ENCODE measurements around the gene NRG3.

NRG3 gene

DNA sequence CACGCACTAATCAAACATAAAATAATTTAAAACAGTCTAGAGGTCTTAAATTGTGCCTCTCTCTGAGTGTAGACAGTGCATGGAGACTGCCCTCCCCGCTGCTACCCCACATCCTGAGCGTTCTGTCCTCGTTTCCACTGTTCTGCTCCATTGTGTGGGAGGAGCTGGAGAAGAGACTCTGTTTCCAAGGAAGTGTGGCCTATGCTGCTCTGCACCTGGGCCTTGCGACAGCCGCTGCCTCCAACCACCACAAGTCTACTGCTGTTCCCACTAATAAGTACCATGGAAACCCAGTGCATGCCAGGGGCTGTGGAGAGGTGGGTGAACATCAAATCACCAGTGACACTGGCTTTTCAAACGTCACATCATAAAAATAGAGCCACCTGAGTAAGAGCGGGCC lies 19.6 kb downstream of the NRG3 start:
- Histone ChIP-seq H3K9ac (ENCODE audit: insufficient read length) (no peak overlapping the region), H3K36me3 (ENCODE audit: insufficient read depth, low read length) (no peaks in the 10 kb centered on the region), H3K27ac (no peak overlapping the region), H3K9me3 (ENCODE audit: low read depth, low read length) (no peaks in the 10 kb centered on the region), H3K4me3 (no peak overlapping the region)
- no peak for DNase-seq (ENCODE audit: low read depth, low spot score)
- no peak for TF ChIP-seq POLR2AphosphoS5 (IDR thresholded peaks at IDR 0.05; ENCODE audit: borderline replicate concordance, low read depth, low read length)
- TF ChIP-seq EZH2 (IDR thresholded peaks at IDR 0.05): no peak
- TF ChIP-seq FOXP2 (optimal IDR thresholded peaks at IDR 0.05; ENCODE audit: control extremely low read depth, extremely low read length, insufficient read depth): no peak

DNA sequence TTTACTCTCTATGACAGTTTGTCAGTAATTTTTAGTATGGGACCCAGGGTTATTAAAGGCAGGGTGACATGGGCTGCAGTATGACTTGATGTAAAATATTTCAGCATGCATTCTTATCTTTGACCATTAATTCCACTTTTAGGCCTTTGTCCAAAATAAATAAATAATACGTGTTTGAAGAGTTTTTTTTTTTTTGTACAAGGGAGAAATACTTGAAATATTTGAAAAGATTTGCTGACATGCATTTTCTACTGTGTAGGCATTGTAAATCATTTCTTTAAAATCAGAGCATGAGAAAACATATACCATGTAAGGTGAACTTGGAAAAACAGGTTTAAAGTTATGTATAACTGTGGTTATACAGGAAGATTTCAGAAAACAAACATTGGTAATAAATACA lies 23.5 kb downstream of the NRG3 start:
- Histone ChIP-seq H3K4me3 (no peak overlapping the region), H3K27ac (no peak overlapping the region), H3K9me3 (ENCODE audit: low read depth, low read length) (no peaks in the 10 kb centered on the region), H3K36me3 (ENCODE audit: insufficient read depth, low read length) (no peaks in the 10 kb centered on the region), H3K9ac (ENCODE audit: insufficient read length) (no peak overlapping the region)
- TF ChIP-seq POLR2AphosphoS5 (IDR thresholded peaks at IDR 0.05; ENCODE audit: borderline replicate concordance, low read depth, low read length): no peak
- no peak for TF ChIP-seq EZH2 (IDR thresholded peaks at IDR 0.05)
- no peak for DNase-seq (ENCODE audit: low read depth, low spot score)

DNA sequence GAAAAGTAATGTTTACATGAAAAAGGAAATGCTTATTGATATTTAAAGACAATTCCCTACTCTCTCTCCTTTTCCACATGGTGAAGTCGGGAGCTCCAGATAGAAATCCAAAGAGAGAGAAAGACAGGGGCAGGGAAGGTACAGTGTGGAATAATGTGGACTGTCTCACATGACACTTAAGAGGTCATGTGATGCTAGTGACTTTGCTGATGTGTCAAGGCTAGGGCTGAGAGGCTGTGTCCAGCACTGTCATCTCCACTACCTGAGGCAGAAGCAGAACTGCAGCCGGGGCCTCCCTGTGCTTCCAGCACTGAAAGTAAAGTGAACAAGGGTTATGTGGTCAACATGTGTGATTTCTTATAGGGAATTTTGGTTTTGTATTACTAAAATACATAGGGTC lies 26.0 kb downstream of the NRG3 start:
- TF ChIP-seq EZH2 (IDR thresholded peaks at IDR 0.05) (no peak), POLR2AphosphoS5 (IDR thresholded peaks at IDR 0.05; ENCODE audit: borderline replicate concordance, low read depth, low read length) (no peak), FOXP2 (optimal IDR thresholded peaks at IDR 0.05; ENCODE audit: control extremely low read depth, extremely low read length, insufficient read depth) (no peak)
- no peak overlapping the region for H3K27ac ChIP-seq
- H3K9ac ChIP-seq (ENCODE audit: insufficient read length): no peak overlapping the region
- no peak overlapping the region for H3K4me3 ChIP-seq
- no peaks in the 10 kb centered on the region for H3K9me3 ChIP-seq (ENCODE audit: low read depth, low read length)
- DNase-seq (ENCODE audit: low read depth, low spot score): no peak
- no peaks in the 10 kb centered on the region for H3K36me3 ChIP-seq (ENCODE audit: insufficient read depth, low read length)

DNA sequence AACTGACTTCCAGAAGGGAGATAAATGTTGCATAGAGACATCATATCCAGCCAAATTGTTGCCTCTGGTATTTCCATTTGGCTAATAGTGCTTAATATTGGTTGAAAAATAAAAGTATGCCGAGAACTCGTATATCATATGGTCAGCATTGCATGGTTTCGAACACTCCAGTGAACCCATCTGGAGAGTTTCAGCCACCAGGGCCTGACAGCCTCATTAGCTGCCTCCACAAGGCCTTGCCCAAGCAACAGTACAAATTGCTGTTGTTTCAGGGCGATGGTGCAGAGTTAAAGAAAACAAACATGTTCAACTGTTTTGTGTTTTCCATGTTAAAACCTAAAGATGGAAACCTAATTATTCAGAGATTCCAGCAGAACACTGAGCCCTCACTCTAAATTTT lies 28.5 kb downstream of the NRG3 start:
- H3K36me3 ChIP-seq (ENCODE audit: insufficient read depth, low read length): no peaks in the 10 kb centered on the region
- H3K4me3 ChIP-seq: no peak overlapping the region
- TF ChIP-seq FOXP2 (optimal IDR thresholded peaks at IDR 0.05; ENCODE audit: control extremely low read depth, extremely low read length, insufficient read depth): no peak
- TF ChIP-seq EZH2 (IDR thresholded peaks at IDR 0.05): no peak
- TF ChIP-seq POLR2AphosphoS5 (IDR thresholded peaks at IDR 0.05; ENCODE audit: borderline replicate concordance, low read depth, low read length): no peak
- no peaks in the 10 kb centered on the region for H3K9me3 ChIP-seq (ENCODE audit: low read depth, low read length)
- H3K9ac ChIP-seq (ENCODE audit: insufficient read length): no peak overlapping the region
- no peak overlapping the region for H3K27ac ChIP-seq
- DNase-seq (ENCODE audit: low read depth, low spot score): no peak

DNA sequence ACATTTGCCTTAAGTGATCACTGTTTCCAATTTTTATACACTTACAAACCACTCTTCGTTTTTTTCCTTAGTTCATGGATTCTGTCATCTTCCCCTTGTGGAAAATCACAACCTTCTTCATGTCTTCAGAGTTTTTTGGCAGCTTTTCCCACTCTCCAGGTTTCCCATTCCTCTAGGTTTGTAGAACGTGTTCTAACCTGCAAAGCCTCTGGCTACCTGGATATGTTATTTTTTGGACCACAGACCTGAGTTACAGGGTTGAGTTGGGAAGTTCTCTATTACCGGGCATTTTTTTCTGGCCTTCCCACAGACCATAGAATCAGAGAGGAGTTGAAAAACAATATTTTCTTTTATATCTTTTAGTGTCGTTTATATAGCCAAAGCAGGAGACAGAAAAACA lies 30.2 kb downstream of the NRG3 start:
- H3K9ac ChIP-seq (ENCODE audit: insufficient read length): no peak overlapping the region
- H3K36me3 ChIP-seq (ENCODE audit: insufficient read depth, low read length): no peaks in the 10 kb centered on the region
- no peak for DNase-seq (ENCODE audit: low read depth, low spot score)
- H3K4me3 ChIP-seq: no peak overlapping the region
- no peak overlapping the region for H3K27ac ChIP-seq
- no peak for TF ChIP-seq POLR2AphosphoS5 (IDR thresholded peaks at IDR 0.05; ENCODE audit: borderline replicate concordance, low read depth, low read length)
- no peak for TF ChIP-seq EZH2 (IDR thresholded peaks at IDR 0.05)
- no peak for TF ChIP-seq FOXP2 (optimal IDR thresholded peaks at IDR 0.05; ENCODE audit: control extremely low read depth, extremely low read length, insufficient read depth)
- H3K9me3 ChIP-seq (ENCODE audit: low read depth, low read length): no peaks in the 10 kb centered on the region

- DNase-seq (ENCODE audit: low read depth, low spot score): no peak
- Histone ChIP-seq H3K9ac (ENCODE audit: insufficient read length) (no peak overlapping the region), H3K27ac (no peak overlapping the region), H3K9me3 (ENCODE audit: low read depth, low read length) (no peaks in the 10 kb centered on the region), H3K36me3 (ENCODE audit: insufficient read depth, low read length) (no peaks in the 10 kb centered on the region), H3K4me3 (no peak overlapping the region)
- TF ChIP-seq EZH2 (IDR thresholded peaks at IDR 0.05) (no peak), POLR2AphosphoS5 (IDR thresholded peaks at IDR 0.05; ENCODE audit: borderline replicate concordance, low read depth, low read length) (no peak), FOXP2 (optimal IDR thresholded peaks at IDR 0.05; ENCODE audit: control extremely low read depth, extremely low read length, insufficient read depth) (no peak)
Observed at GRCh38 chr10:81909453-81909852, 34.5 kb downstream of the NRG3 start.

GRCh38 chr10:81911328-81911727 lies 36.3 kb downstream of the NRG3 start:
- TF ChIP-seq FOXP2 (optimal IDR thresholded peaks at IDR 0.05; ENCODE audit: control extremely low read depth, extremely low read length, insufficient read depth) (no peak), POLR2AphosphoS5 (IDR thresholded peaks at IDR 0.05; ENCODE audit: borderline replicate concordance, low read depth, low read length) (no peak), EZH2 (IDR thresholded peaks at IDR 0.05) (no peak)
- no peaks in the 10 kb centered on the region for H3K36me3 ChIP-seq (ENCODE audit: insufficient read depth, low read length)

GRCh38 chr10:81914736-81915503 lies 39.9 kb downstream of the NRG3 start:
- Histone ChIP-seq H3K9me3 (ENCODE audit: low read depth, low read length) (no peaks in the 10 kb centered on the region), H3K36me3 (ENCODE audit: insufficient read depth, low read length) (no peaks in the 10 kb centered on the region), H3K4me3 (no peak overlapping the region), H3K27ac (no peak overlapping the region), H3K9ac (ENCODE audit: insufficient read length) (no peak overlapping the region)
- TF ChIP-seq POLR2AphosphoS5 (IDR thresholded peaks at IDR 0.05; ENCODE audit: borderline replicate concordance, low read depth, low read length) (no peak), FOXP2 (optimal IDR thresholded peaks at IDR 0.05; ENCODE audit: control extremely low read depth, extremely low read length, insufficient read depth) (no peak), EZH2 (IDR thresholded peaks at IDR 0.05) (no peak)
- no peak for DNase-seq (ENCODE audit: low read depth, low spot score)

More at GRCh38 chr10:81911328-81911727, 36.3 kb downstream of the NRG3 start:
- no peak overlapping the region for H3K27ac ChIP-seq
- no peak overlapping the region for H3K9ac ChIP-seq (ENCODE audit: insufficient read length)
- no peak overlapping the region for H3K4me3 ChIP-seq
- DNase-seq (ENCODE audit: low read depth, low spot score): no peak
- no peaks in the 10 kb centered on the region for H3K9me3 ChIP-seq (ENCODE audit: low read depth, low read length)

GRCh38 chr10:81915504-81915897 lies 40.5 kb downstream of the NRG3 start:
- H3K36me3 ChIP-seq (ENCODE audit: insufficient read depth, low read length): no peaks in the 10 kb centered on the region
- no peak overlapping the region for H3K9ac ChIP-seq (ENCODE audit: insufficient read length)
- H3K27ac ChIP-seq: no peak overlapping the region
- DNase-seq (ENCODE audit: low read depth, low spot score): no peak
- TF ChIP-seq POLR2AphosphoS5 (IDR thresholded peaks at IDR 0.05; ENCODE audit: borderline replicate concordance, low read depth, low read length) (no peak), EZH2 (IDR thresholded peaks at IDR 0.05) (no peak), FOXP2 (optimal IDR thresholded peaks at IDR 0.05; ENCODE audit: control extremely low read depth, extremely low read length, insufficient read depth) (no peak)
- H3K9me3 ChIP-seq (ENCODE audit: low read depth, low read length): no peaks in the 10 kb centered on the region
- no peak overlapping the region for H3K4me3 ChIP-seq

All from SK-N-MC (cell line).